GM18508 (cell line): Measurements from ENCODE around the gene GMIP.
"Not testable (repeated sequence)": the region's sequence is repeated elsewhere in the genome, so short reads cannot be mapped to it uniquely, and the experiment has no call there.

ENCODE experiments used
- ATAC-seq: cut with Tn5 transposase; IDR thresholded peaks from one replicate; pipeline ENCODE4 v1.9.1; 2021; ENCODE audit warnings: moderate number of reproducible peaks; ENCODE audit not compliant: insufficient read depth, unreplicated experiment

The GMIP gene

GRCh38 chr19:19613506-19613905, 30.0 kb downstream of the GMIP start:
- no peak for ATAC-seq

- no peak for ATAC-seq
Measured at GRCh38 chr19:19610376-19611202, 32.9 kb downstream of the GMIP start.

- ATAC-seq: not testable (repeated sequence)
Measured at GRCh38 chr19:19606686-19607085, 36.8 kb downstream of the GMIP start.

GRCh38 chr19:19606021-19606420, 37.4 kb downstream of the GMIP start:
- no peak for ATAC-seq

- no peak for ATAC-seq
Measured at GRCh38 chr19:19602713-19603324, 40.6 kb downstream of the GMIP start.

GRCh38 chr19:19602136-19602712, 41.2 kb downstream of the GMIP start:
- ATAC-seq: no peak

- ATAC-seq: no peak
Measured at GRCh38 chr19:19600793-19601330, 42.6 kb downstream of the GMIP start.

GRCh38 chr19:19598728-19599451, 44.6 kb downstream of the GMIP start:
- ATAC-seq: not testable (repeated sequence)

- peak; percentile 62 for ATAC-seq
Measured at GRCh38 chr19:19597809-19598306, 45.6 kb downstream of the GMIP start.

- ATAC-seq: no peak
Measured at GRCh38 chr19:19595171-19595701, 48.2 kb downstream of the GMIP start.

GRCh38 chr19:19594381-19594780, 49.1 kb downstream of the GMIP start:
- ATAC-seq: no peak

- ATAC-seq: no peak
Measured at GRCh38 chr19:19592690-19593089, 50.8 kb downstream of the GMIP start.

- peak; percentile 59 for ATAC-seq
Measured at GRCh38 chr19:19591133-19591825, 52.2 kb downstream of the GMIP start.

- ATAC-seq: no peak
Measured at GRCh38 chr19:19588546-19588945, 54.9 kb downstream of the GMIP start.

- no peak for ATAC-seq
Measured at GRCh38 chr19:19587771-19588170, 55.7 kb downstream of the GMIP start.

GRCh38 chr19:19584356-19584755, 59.1 kb downstream of the GMIP start:
- no peak for ATAC-seq

GRCh38 chr19:19582471-19582870, 61.0 kb downstream of the GMIP start:
- ATAC-seq: no peak

- no peak for ATAC-seq
Measured at GRCh38 chr19:19581391-19581790, 62.1 kb downstream of the GMIP start.

GRCh38 chr19:19580418-19580817, 63.0 kb downstream of the GMIP start:
- ATAC-seq: no peak
